Neural cell (in vitro differentiated cells): ENCODE data around the gene PSMB4.

Experiments used
- POLR2AphosphoS5 ChIP-seq: IDR thresholded peaks from 2 replicates; pipeline ENCODE4 v1.6.1; 2012
- TF ChIP-seq, protein P1 (sequence below): fragments of 450-650 bp; IDR thresholded peaks from 2 replicates; pipeline ENCODE4 v1.5.1; 2014; ENCODE audit warnings: antibody characterized with exemption, mild to moderate bottlenecking, moderate library complexity; ENCODE audit not compliant: poor library complexity, severe bottlenecking

DNA sequence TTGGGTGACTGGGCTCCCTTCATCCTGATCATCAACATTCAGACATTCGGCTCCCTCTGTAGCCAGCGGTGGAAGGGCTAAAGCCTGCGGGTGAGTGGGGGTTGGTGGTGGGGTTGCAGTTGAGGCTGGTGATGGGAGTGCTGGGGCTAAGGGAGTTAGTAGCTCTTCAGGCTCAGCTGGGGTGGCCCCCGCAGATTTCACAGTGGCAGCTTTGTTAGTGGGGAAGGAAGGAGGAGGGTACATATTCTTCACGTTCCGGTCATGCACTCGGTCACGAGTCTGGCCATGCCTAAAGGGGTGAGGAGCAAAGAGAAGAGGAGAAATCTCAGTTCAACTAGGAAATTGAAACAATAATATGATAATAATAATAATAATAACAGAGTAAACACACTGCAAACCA, 6.8 kb downstream of the PSMB4 start:
- no peak for TF ChIP-seq POLR2AphosphoS5
- TF ChIP-seq, protein P1, sequence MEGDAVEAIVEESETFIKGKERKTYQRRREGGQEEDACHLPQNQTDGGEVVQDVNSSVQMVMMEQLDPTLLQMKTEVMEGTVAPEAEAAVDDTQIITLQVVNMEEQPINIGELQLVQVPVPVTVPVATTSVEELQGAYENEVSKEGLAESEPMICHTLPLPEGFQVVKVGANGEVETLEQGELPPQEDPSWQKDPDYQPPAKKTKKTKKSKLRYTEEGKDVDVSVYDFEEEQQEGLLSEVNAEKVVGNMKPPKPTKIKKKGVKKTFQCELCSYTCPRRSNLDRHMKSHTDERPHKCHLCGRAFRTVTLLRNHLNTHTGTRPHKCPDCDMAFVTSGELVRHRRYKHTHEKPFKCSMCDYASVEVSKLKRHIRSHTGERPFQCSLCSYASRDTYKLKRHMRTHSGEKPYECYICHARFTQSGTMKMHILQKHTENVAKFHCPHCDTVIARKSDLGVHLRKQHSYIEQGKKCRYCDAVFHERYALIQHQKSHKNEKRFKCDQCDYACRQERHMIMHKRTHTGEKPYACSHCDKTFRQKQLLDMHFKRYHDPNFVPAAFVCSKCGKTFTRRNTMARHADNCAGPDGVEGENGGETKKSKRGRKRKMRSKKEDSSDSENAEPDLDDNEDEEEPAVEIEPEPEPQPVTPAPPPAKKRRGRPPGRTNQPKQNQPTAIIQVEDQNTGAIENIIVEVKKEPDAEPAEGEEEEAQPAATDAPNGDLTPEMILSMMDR: no peak
